ENCODE data around the gene HHAT.

- no peak for TF ChIP-seq EZH2phosphoT487 (IDR thresholded peaks at IDR 0.05; ENCODE audit: insufficient read depth, low read depth)
- no peak for TF ChIP-seq EZH2 (IDR thresholded peaks at IDR 0.05; ENCODE audit: insufficient read depth, poor library complexity, severe bottlenecking)
Measured at GRCh38 chr1:210523830-210524229, 195.1 kb downstream of the HHAT start.

Measured in GM23248 (cell line).